ENCODE results near the gene ARHGEF37.

DNA sequence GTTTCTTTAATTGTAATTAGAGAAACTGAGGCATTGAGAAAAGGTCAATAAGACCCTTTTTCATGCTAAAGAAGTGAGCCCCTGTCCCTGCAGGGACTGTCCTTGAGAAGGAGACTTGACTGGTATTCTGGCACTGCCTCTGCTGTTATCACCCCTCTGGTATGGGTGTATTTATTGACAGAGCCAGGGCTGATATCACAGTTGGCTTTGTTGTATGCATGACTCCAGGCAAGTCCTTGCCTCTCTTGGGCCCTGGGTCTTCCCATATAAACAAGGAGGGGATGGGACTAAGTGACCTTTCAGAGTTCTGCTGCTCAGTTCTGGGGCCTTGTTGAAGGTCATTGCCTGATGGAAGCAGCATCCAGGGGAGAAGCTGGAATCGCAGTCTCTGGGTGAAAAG lies 77.0 kb downstream of the ARHGEF37 start:
- TF ChIP-seq CTCF (IDR thresholded peaks at IDR 0.05) (no peak), POLR2A (IDR thresholded peaks at IDR 0.05) (no peak), POLR2AphosphoS5 (IDR thresholded peaks at IDR 0.05) (no peak)

Data from breast epithelium (tissue), 3 donors.